ENCODE measurements around the gene NSMF.

The NSMF gene

DNA sequence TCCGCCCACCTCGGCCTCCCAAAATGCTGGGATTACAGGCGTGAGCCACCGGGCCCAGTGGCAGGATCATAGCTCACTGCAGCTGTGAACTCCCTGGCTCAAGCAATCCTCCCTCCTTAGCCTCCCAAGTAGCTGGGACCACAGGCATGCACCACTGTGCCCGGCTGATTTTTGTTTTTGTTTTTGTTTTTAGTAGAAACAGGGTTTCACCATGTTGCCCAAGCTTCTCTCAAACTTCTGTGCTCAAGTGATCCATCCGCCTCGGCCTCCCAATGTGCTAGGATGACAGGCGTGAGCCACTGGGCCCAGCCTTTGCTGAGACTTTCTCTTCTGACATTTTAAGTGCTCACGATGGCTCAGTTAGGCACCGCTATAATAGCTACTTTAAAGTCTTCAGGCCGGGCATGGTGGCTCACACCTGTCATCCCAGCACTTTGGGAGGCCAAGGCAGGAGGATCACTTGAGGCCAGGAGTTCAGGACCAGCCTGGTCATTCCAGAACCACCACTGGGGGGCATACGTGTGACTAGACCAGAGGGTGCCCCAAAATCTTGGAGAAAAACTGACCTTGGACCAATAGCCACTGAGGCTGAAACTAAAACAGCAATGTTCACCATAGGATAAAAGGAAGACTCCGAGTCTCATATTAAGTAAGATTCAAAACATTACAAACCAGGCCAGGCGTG lies 14.9 kb downstream of the NSMF start:
- DNase-seq, result no peak

GRCh38 chr9:137441935-137442321 lies 17.2 kb downstream of the NSMF start:
- no peak for DNase-seq

DNA sequence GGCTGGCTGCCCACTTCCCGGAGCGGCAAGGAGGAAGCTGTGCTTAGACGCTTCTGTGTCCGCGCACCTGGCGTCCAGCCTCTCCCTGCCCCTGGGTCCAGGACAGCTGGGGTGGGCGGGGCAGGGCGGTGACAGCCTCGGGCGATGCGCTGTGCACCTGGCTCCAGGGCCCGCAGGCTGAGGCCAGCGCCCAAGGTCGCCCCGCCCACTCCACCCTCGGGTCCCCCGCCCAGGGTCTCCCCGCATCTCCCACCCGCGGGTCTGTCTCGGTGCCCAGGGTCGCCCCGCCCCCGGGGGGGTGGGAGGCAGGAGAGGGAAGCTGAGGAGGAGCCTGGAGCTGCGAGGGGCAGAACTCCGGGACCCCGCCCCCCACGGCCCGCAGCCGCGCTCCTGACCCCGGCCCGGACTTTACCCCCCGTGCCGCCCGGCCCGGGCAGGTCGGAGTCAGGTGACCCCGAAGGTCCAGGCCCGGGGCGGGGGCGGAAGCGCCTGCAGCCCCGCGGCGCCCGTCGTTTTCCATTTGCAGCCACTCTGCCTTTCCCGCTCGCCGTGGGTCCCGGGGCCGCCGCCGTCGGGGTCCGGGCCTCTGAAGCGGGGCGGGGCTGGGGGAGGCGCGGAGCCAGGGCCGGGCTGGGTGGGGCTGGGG lies 17.7 kb downstream of the NSMF start, which contains the start of gene ENTPD8:
TSS of gene ENTPD8 (minus strand) at position 69 of the 646 bp plus-strand sequence. CDS start 3,072 bp downstream, outside the sequence.
- peak; percentile 55 for DNase-seq

- DNase-seq, result no peak
These were observed 19.9 kb downstream of the NSMF start for GRCh38 chr9:137439158-137439714.

DNA sequence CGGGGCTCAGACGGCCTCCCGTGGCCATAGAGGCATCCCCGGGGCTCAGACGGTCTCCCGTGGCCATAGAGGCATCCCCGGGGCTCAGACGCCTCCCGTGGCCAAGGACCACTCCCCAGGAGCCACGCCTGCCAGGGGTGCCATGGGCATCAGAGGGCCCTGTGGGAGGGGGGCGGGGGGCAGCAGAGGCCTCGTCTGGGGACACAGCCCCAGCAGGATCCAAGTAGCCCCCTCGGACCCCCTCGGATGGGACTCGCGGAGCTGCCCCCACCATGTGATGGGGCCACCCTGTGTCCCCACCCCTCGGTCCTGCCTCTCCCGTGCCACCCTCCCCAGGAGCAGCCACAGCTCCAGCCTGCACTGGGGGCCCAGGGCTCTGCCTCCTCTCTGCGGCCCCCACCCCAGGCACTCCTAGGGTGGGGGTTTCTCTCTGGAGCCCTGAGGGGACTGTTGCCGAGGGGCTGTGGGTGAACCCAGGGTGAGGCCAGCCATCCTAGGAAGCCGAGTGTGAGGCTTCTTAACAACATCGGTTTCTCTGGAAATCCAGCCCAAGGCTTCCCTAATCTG lies 20.5 kb downstream of the NSMF start:
- DNase-seq, result no peak

GRCh38 chr9:137437691-137438590 lies 21.2 kb downstream of the NSMF start:
- DNase-seq, result no peak

DNA sequence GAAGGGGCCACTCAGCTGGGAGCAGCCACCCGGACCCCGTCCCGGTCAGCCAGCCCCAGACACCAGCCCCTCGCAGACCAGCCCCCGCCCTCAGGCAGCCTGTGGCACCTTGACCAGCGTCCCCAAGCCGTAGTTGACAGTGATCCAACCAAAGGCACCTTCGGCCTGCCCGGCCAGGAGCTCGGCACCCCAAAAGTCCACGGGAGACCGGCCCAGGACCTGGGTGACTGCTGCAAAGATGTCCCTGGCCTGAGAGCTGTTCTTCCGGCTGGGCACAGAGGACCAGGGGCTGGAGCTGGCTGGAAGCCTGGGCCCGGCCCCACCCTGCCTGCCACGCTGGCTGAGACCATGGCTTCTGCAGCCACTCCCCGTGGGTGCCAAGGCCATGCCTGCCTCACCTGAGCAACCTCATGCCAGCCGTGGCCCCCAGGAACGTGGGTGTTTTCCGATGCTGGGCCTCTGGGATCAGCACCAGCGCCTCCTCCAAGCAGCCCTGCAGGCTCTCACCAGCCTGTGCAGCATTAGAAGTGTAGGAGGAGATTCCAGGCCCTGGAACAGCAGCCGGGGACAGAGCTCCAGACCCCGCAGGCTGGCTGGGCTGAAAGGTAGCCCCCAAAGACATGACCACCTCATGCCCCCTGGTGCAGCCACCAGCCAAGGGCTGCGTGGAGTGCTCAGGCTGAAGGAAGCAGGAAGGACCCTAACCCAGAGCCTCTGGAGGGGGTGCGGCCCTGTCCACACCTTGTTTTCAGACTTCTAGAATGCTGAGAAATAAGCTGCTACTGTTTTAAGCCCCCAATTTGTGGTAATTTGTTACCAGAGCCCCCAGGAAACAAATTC lies 22.2 kb downstream of the NSMF start:
- DNase-seq, result no peak

GRCh38 chr9:137435980-137436760 lies 23.0 kb downstream of the NSMF start:
- no peak for DNase-seq

DNA sequence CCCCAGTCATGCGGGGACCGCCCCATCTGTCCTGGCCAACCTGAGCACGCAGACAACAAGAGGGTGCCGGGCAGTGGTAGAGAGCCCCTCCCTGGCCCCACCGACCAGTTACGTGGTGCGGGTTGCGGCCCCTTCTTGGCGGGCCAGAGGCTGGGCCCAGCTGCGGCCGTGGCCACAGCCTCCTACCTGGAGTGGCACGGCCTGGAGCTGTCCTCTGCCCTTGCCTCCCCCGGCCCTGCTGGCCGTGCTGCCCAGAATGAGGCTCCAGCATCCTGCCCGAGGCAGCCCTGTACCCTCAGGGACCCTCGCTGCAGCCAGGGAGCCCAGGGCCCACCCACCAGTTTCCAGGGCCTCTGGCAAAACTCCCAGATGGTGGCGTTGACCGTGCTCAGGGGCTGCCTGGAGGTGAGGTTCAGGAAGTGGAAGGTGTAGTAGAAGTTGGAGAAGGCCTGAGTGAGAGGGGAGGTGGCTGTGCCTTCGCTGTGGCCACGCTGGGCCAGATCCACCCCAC lies 23.7 kb downstream of the NSMF start:
- DNase-seq, result no peak

GRCh38 chr9:137434498-137435380 lies 24.4 kb downstream of the NSMF start:
- DNase-seq, result no peak

DNA sequence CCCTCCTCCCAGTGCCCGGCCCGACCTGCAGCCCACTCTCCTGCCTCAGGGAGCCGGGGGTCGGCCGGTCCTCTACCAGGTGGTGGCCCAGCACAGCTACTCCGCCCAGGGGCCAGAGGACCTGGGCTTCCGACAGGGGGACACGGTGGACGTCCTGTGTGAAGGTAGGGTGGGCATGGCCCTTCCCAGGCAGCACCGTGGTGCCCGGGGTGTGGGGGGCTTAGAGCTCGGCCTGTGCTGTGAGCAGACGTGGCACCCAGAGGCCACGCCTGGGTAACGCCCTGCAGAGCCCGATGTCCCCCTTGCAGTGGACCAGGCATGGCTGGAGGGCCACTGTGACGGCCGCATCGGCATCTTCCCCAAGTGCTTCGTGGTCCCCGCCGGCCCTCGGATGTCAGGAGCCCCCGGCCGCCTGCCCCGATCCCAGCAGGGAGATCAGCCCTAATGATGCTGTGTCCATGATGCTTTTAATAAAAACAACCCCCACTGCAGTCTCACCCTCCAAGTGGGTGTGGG lies 25.2 kb downstream of the NSMF start:
- no peak for DNase-seq

DNA sequence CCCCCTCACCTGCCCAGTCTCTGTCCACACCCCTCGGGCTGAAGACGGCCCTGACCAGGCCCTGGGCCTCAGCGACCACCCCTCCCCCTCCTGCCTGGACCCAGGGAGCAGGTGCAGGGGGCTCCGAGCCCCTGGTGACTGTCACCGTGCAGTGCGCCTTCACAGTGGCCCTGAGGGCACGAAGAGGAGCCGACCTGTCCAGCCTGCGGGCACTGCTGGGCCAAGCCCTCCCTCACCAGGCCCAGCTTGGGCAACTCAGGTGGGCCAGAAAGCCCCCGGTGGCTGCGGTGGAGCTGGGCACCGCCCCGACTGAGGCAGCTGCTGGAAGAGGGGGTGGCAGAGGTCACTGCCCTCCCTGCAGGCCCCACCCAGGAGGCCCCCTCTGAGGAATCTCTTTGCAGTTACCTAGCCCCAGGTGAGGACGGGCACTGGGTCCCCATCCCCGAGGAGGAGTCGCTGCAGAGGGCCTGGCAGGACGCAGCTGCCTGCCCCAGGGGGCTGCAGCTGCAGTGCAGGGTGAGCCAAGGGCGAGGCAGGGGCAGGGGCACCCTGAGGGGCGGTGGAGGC lies 25.7 kb downstream of the NSMF start:
- no peak for DNase-seq

DNA sequence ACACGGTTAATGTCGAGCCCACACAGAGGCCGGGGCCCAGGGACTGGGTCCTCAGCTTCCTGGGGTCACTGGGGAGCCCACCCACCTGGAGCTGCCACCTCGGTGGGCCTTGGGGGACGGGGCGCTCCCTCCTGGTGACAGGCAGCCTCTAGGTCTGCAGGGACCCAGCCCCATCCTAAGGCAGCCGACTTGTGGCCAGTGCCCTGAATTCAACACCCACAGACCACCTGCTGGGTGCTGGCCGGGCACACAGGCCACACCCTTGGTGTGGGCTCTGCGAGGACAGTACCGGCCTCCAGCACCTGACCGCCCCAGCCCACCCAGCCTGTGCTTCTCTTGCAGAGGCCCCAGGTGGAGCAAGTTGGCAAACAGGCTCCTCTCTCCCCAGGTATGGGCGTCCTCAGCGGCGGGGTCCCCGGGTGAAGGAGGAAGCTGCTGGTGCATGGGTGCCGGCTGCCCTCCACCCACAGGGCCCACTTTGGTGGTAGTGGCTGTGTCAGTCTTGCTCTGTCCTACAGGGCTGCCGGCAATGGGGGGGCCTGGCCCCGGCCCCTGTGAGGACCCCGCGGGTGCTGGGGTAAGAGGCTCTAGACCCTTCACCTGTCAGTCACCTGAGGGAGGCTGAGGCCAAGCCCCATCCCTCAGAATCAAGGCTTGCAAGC lies 26.3 kb downstream of the NSMF start:
- no peak for DNase-seq

DNA sequence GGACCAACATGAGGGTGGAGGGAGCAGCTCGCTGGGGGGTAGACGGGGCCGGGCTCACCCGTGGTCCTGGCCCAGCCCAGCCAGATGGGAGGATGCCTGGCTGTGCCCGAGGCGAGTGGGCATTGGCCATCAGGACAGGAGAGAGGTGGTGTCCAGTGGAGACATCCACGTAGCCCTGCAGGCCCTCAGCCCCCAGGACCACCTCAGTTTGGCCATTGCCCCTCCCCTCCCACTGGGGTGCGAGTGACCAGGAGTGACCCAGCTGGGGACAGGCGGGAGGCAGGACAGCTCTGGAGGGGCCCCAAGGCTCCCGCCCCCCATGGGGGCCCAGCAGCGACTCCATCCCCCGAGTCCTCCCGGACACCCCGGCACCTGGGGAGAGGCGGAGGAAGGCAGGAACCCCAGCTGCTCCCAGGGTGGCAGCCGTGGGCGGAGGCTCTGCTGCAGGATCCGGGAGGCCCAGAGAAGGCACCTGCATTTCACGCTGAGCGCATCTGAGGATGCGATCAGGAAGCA lies 27.7 kb downstream of the NSMF start:
- DNase-seq, result no peak

DNA sequence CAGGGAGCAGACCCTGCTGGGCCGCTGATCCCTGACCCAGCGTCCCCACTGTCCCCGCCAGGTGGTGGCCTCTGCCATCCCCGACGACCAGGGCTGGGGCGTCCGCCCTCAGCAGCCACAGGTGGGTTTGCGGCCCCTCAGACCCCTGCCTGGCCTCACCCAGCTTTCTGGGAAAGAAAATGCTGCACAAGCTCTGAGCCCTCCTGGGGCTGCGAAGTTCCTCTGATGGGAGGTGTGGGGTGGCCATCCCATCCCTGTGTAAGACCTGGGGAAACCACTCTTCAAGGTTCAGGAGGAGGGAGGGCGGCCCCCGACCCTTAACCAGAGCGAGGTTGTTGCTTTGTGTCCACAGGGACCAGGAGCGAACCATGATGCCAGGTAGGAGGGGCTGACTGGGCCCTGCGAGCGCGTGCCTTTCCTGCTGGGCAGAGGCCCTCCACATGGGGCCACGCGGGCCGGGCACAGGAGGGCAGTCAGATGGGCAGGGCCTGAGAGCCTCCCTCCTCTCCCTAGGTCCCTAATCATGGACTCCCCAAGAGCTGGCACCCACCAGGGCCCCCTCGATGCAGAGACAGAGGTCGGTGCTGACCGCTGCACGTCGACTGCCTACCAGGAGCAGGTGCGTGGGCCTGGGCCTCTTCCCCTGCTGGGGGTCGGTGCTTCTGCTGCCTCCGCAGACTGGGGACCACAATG lies 28.3 kb downstream of the NSMF start:
- DNase-seq, result no peak

DNA sequence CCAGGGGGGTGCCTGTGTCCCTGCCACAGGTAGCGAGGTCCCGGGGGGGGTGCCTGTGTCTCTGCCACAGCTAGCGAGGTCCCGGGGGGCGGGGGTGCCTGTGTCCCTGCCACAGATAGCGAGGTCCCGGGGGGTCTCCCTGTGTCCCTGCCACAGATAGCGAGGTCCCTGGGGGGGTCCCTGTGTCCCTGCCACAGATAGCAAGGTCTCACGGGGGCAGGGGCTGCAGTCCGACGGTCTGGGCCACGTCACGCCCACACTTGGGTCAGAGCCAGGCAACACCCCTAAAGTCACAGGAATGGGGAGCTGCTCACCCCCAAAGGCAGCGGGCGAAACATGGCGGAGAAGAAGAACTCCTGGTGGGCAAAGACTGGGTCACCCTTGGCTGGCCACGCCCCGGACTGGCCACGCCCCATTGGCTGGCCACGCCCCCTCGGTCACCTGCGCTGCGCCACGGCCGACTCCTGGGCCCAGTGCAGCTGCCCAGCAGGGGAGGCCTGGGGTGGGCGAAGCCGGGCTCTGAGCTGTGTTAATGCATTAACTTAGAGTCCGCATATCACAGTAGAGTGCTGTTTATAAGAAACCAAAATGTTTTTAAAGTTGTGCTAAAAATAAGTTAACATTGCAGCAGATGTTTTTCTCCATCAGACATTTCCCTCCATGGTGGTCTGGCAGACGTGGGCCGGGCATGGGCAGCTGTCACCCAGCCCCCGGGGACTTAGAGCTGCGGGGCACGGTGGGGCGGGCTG lies 29.0 kb downstream of the NSMF start:
- DNase-seq, result no peak

- no peak for DNase-seq
These were observed 29.6 kb downstream of the NSMF start for GRCh38 chr9:137429546-137429890.
